Activated T-cell treated with anti-CD3 and anti-CD28 coated beads, Interleukin-2, amount 50 U/mL, for 24 hours (primary cell): ENCODE results near the gene COA8.

Experiments used
- DNase-seq: peaks from one replicate; pipeline ENCODE4 v3.0.0-alpha.2; 2020
- H3K27ac Mint-ChIP-seq: 2 replicates; pipeline ENCODE4 v1.8.0; 2020; ENCODE audit warnings: mild to moderate bottlenecking, mixed read lengths
- H3K27me3 Mint-ChIP-seq: 2 replicates; pipeline ENCODE4 v1.8.0; 2020; ENCODE audit warnings: mixed read lengths
- H3K36me3 Mint-ChIP-seq: 2 replicates; pipeline ENCODE4 v1.8.0; 2020; ENCODE audit warnings: low read depth, mixed read lengths
- H3K4me1 Mint-ChIP-seq: 2 replicates; pipeline ENCODE4 v1.8.0; 2020; ENCODE audit warnings: low read depth, mixed read lengths
- H3K4me3 Mint-ChIP-seq: 2 replicates; pipeline ENCODE4 v1.8.0; 2020; ENCODE audit warnings: mild to moderate bottlenecking, moderate library complexity, mixed read lengths
- H3K9me3 Mint-ChIP-seq: 2 replicates; pipeline ENCODE4 v1.8.0; 2020; ENCODE audit warnings: mixed read lengths

The COA8 gene

GRCh38 chr14:103539056-103539825 lies 23.5 kb upstream of the COA8 start:
- Mint-ChIP-seq H3K4me3 (no peak overlapping the region), H3K9me3 (no peaks in the 10 kb centered on the region), H3K27me3 (peaks cover 2% of the 10 kb centered on the region), H3K4me1 (no peaks in the 10 kb centered on the region), H3K36me3 (peaks cover 11% of the 10 kb centered on the region), H3K27ac (peak overlapping the region; percentile 40)
- DNase-seq, result peak; percentile 48

GRCh38 chr14:103540821-103541708 lies 21.7 kb upstream of the COA8 start:
- Mint-ChIP-seq H3K4me1 (no peaks in the 10 kb centered on the region), H3K9me3 (no peaks in the 10 kb centered on the region), H3K27me3 (peaks cover 2% of the 10 kb centered on the region), H3K27ac (no peak overlapping the region), H3K36me3 (peaks cover 2% of the 10 kb centered on the region), H3K4me3 (no peak overlapping the region)
- peak; percentile 38 for DNase-seq

GRCh38 chr14:103541709-103542604 lies 20.8 kb upstream of the COA8 start:
- Mint-ChIP-seq H3K4me3 (no peak overlapping the region), H3K4me1 (peaks cover 2% of the 10 kb centered on the region), H3K27ac (no peak overlapping the region), H3K36me3 (no peaks in the 10 kb centered on the region), H3K27me3 (peaks cover 2% of the 10 kb centered on the region), H3K9me3 (no peaks in the 10 kb centered on the region)
- peak; percentile 30 for DNase-seq

GRCh38 chr14:103542605-103543088 lies 20.1 kb upstream of the COA8 start:
- no peak overlapping the region for H3K4me3 Mint-ChIP-seq
- no peak for DNase-seq
- H3K27me3 Mint-ChIP-seq, result peaks cover 2% of the 10 kb centered on the region
- no peaks in the 10 kb centered on the region for H3K9me3 Mint-ChIP-seq
- peaks cover 2% of the 10 kb centered on the region for H3K4me1 Mint-ChIP-seq
- no peaks in the 10 kb centered on the region for H3K36me3 Mint-ChIP-seq
- no peak overlapping the region for H3K27ac Mint-ChIP-seq

GRCh38 chr14:103543140-103543539 lies 19.6 kb upstream of the COA8 start:
- Mint-ChIP-seq H3K36me3 (no peaks in the 10 kb centered on the region), H3K27ac (no peak overlapping the region), H3K4me1 (peaks cover 2% of the 10 kb centered on the region), H3K4me3 (no peak overlapping the region), H3K9me3 (no peaks in the 10 kb centered on the region), H3K27me3 (peaks cover 2% of the 10 kb centered on the region)
- no peak for DNase-seq

- Mint-ChIP-seq H3K27ac (no peak overlapping the region), H3K27me3 (peaks cover 2% of the 10 kb centered on the region), H3K4me1 (peaks cover 2% of the 10 kb centered on the region), H3K9me3 (no peaks in the 10 kb centered on the region), H3K4me3 (no peak overlapping the region), H3K36me3 (no peaks in the 10 kb centered on the region)
- no peak for DNase-seq
These were observed 18.9 kb upstream of the COA8 start for GRCh38 chr14:103543721-103544387.

GRCh38 chr14:103544388-103545218 lies 18.2 kb upstream of the COA8 start:
- no peaks in the 10 kb centered on the region for H3K36me3 Mint-ChIP-seq
- H3K27ac Mint-ChIP-seq, result no peak overlapping the region
- no peak for DNase-seq
- H3K4me1 Mint-ChIP-seq, result peaks cover 2% of the 10 kb centered on the region
- no peaks in the 10 kb centered on the region for H3K9me3 Mint-ChIP-seq
- peaks cover 2% of the 10 kb centered on the region for H3K27me3 Mint-ChIP-seq
- H3K4me3 Mint-ChIP-seq, result no peak overlapping the region

GRCh38 chr14:103545219-103545914 lies 17.4 kb upstream of the COA8 start:
- Mint-ChIP-seq H3K36me3 (no peaks in the 10 kb centered on the region), H3K4me1 (peaks cover 2% of the 10 kb centered on the region), H3K27ac (no peak overlapping the region), H3K4me3 (no peak overlapping the region), H3K9me3 (no peaks in the 10 kb centered on the region), H3K27me3 (peaks cover 2% of the 10 kb centered on the region)
- no peak for DNase-seq

GRCh38 chr14:103545915-103546651 lies 16.7 kb upstream of the COA8 start:
- Mint-ChIP-seq H3K4me1 (peaks cover 2% of the 10 kb centered on the region), H3K27ac (no peak overlapping the region), H3K9me3 (no peaks in the 10 kb centered on the region), H3K27me3 (peaks cover 2% of the 10 kb centered on the region), H3K36me3 (no peaks in the 10 kb centered on the region), H3K4me3 (no peak overlapping the region)
- DNase-seq, result no peak

GRCh38 chr14:103546652-103547454 lies 15.9 kb upstream of the COA8 start:
- Mint-ChIP-seq H3K36me3 (peaks cover 4% of the 10 kb centered on the region), H3K9me3 (no peaks in the 10 kb centered on the region), H3K27ac (no peak overlapping the region), H3K27me3 (peaks cover under 1% of the 10 kb centered on the region), H3K4me1 (peaks cover 5% of the 10 kb centered on the region), H3K4me3 (no peak overlapping the region)
- peak; percentile 85 for DNase-seq

GRCh38 chr14:103547455-103547940 lies 15.3 kb upstream of the COA8 start:
- H3K27me3 Mint-ChIP-seq, result no peaks in the 10 kb centered on the region
- peaks cover 4% of the 10 kb centered on the region for H3K36me3 Mint-ChIP-seq
- peaks cover 6% of the 10 kb centered on the region for H3K4me1 Mint-ChIP-seq
- H3K9me3 Mint-ChIP-seq, result no peaks in the 10 kb centered on the region
- no peak overlapping the region for H3K4me3 Mint-ChIP-seq
- H3K27ac Mint-ChIP-seq, result no peak overlapping the region
- no peak for DNase-seq
